Tibial nerve (tissue), 4 donors: ENCODE measurements around the gene HSPG2. TPM values are rescaled to one million over a fixed set of nuclear protein-coding genes. Genes with fewer than 3 reads are reported as not detected.

ENCODE experiments used
- DNase-seq, 2 donors: peaks; one replicate each; pipeline ENCODE4 v3.0.0-alpha.2; 2019; ENCODE audit warnings: low spot score in 2 of 2
- H3K27ac ChIP-seq, 4 donors: fragments of 200-600 bp; sonication (generic) in 3 of 4; one replicate each; pipeline ENCODE4 v1.5.1; 2017 to 2019; ENCODE audit warnings: mild to moderate bottlenecking in 1 of 4
- H3K27me3 ChIP-seq, 2 donors: fragments of 200-600 bp; sonication (generic) in 1 of 2; one replicate each; pipeline versions ENCODE4 v1.5.1 to v1.6.0; 2017 to 2019
- H3K36me3 ChIP-seq, 3 donors: fragments of 200-600 bp; sonication (generic); one replicate each; pipeline ENCODE4 v1.5.1; 2018 to 2019
- H3K4me1 ChIP-seq, 4 donors: fragments of 200-600 bp; sonication (generic) in 3 of 4; one replicate each; pipeline ENCODE4 v1.5.1; 2017 to 2019
- H3K4me3 ChIP-seq, 4 donors: fragments of 200-600 bp; sonication (generic) in 3 of 4; one replicate each; pipeline ENCODE4 v1.5.1; 2017 to 2019; ENCODE audit warnings: mild to moderate bottlenecking in 1 of 4, moderate library complexity in 1 of 4
- H3K9me3 ChIP-seq, 4 donors: fragments of 200-600 bp; sonication (generic) in 3 of 4; one replicate each; pipeline ENCODE4 v1.5.1; 2017 to 2019
- CTCF ChIP-seq, 5 experiments: fragments of 200-600 bp in 3 of 5; fragments of 450-650 bp in 2 of 5; sonication (generic) in 3 of 5; IDR thresholded peaks; one replicate each; pipeline ENCODE4 v1.5.1; 2016 to 2019; ENCODE audit warnings: antibody characterized with exemption in 5 of 5, mild to moderate bottlenecking in 3 of 5, moderate library complexity in 2 of 5
- EP300 ChIP-seq, 2 donors: sonication (generic); formaldehyde crosslinking; IDR thresholded peaks; one replicate each; pipeline ENCODE4 v1.6.1; 2017; ENCODE audit warnings: antibody characterized with exemption in 2 of 2, mild to moderate bottlenecking in 1 of 2
- POLR2A ChIP-seq, 2 donors: fragments of 450-650 bp; IDR thresholded peaks; one replicate each; pipeline ENCODE4 v1.6.1; 2017; ENCODE audit warnings: antibody characterized with exemption in 2 of 2, mild to moderate bottlenecking in 2 of 2, moderate library complexity in 2 of 2
- WGBS, 2 donors: methylation state at CpG; one replicate each; pipeline ENCODE4 v1.1.5; 2018; 5-methylcytosine and 5-hydroxymethylcytosine counted together
- total RNA-seq, 4 donors: library from RNA; depleted of rRNA; stranded (reverse); fragments of >200 nt; gene quantifications; one replicate each; pipeline ENCODE4 v1.1.0, GENCODE V29; 2016

The HSPG2 gene
- total RNA-seq, 4 donors from 2014 or later, result 292 to 486 (median 404) TPM

- Histone ChIP-seq H3K27me3 (no peaks in the 10 kb centered on the region), H3K9me3 (no peaks in the 10 kb centered on the region), H3K27ac (no peak overlapping the region), H3K4me1 (no peaks in the 10 kb centered on the region), H3K36me3 (peaks cover 13 to 100% (median 19%) of the 10 kb centered on the region in 3 donors), H3K4me3 (no peak overlapping the region)
- 87 to 89% methylated on average over 7 of the region's 7 CpGs for WGBS, 2 donors
- TF ChIP-seq CTCF (IDR thresholded peaks at IDR 0.05), result no peak
- TF ChIP-seq POLR2A (IDR thresholded peaks at IDR 0.05), result no peak
- DNase-seq, result no peak
Observed at GRCh38 chr1:21825393-21825792, 111.7 kb downstream of the HSPG2 start.

GRCh38 chr1:21824926-21825325 is 112.2 kb downstream of the HSPG2 start:
- TF ChIP-seq CTCF (IDR thresholded peaks at IDR 0.05) (no peak), EP300 (IDR thresholded peaks at IDR 0.05) (no peak), POLR2A (IDR thresholded peaks at IDR 0.05) (no peak)
- 79 to 90% methylated on average over 2 of the region's 2 CpGs for WGBS, 2 donors
- peaks cover 13 to 97% (median 19%) of the 10 kb centered on the region in 3 donors for H3K36me3 ChIP-seq
- H3K9me3 ChIP-seq, result no peaks in the 10 kb centered on the region
- no peaks in the 10 kb centered on the region for H3K27me3 ChIP-seq
- H3K27ac ChIP-seq, result no peak overlapping the region
- no peak overlapping the region for H3K4me3 ChIP-seq
- H3K4me1 ChIP-seq, result no peaks in the 10 kb centered on the region
- DNase-seq, result no peak

GRCh38 chr1:21823980-21824702 is 113.0 kb downstream of the HSPG2 start:
- no peak for DNase-seq
- H3K36me3 ChIP-seq, result peaks cover 8 to 95% (median 19%) of the 10 kb centered on the region in 3 donors
- H3K4me1 ChIP-seq, result peaks cover 0 to 2% (median 0%) of the 10 kb centered on the region in 4 donors
- H3K9me3 ChIP-seq, result no peaks in the 10 kb centered on the region
- no peaks in the 10 kb centered on the region for H3K27me3 ChIP-seq
- H3K4me3 ChIP-seq, result no peak overlapping the region
- no peak overlapping the region for H3K27ac ChIP-seq
- 83 to 94% methylated on average over 17 of the region's 22 CpGs for WGBS, 2 donors
- TF ChIP-seq EP300 (IDR thresholded peaks at IDR 0.05) (no peak), CTCF (IDR thresholded peaks at IDR 0.05) (no peak), POLR2A (IDR thresholded peaks at IDR 0.05) (no peak)

GRCh38 chr1:21823206-21823979 is 113.7 kb downstream of the HSPG2 start:
- Histone ChIP-seq H3K4me1 (peaks cover 0 to 5% (median 0%) of the 10 kb centered on the region in 4 donors), H3K36me3 (peaks cover 4 to 88% (median 14%) of the 10 kb centered on the region in 3 donors), H3K27me3 (no peaks in the 10 kb centered on the region), H3K4me3 (no peak overlapping the region), H3K27ac (no peak overlapping the region), H3K9me3 (no peaks in the 10 kb centered on the region)
- TF ChIP-seq CTCF (IDR thresholded peaks at IDR 0.05), result no peak
- no peak for TF ChIP-seq POLR2A (IDR thresholded peaks at IDR 0.05)
- TF ChIP-seq EP300 (IDR thresholded peaks at IDR 0.05), result no peak
- no peak for DNase-seq
- 85 to 87% methylated on average over 41 to 44 of the region's 44 CpGs for WGBS, 2 donors

- Histone ChIP-seq H3K36me3 (peaks cover 2 to 77% (median 4%) of the 10 kb centered on the region in 3 donors), H3K27ac (peak overlapping the region in 1 of 4 donors; percentile 20), H3K27me3 (no peaks in the 10 kb centered on the region), H3K4me3 (no peak overlapping the region), H3K4me1 (peaks cover 0 to 5% (median 0%) of the 10 kb centered on the region in 4 donors), H3K9me3 (no peaks in the 10 kb centered on the region)
- DNase-seq, result no peak
- TF ChIP-seq EP300 (IDR thresholded peaks at IDR 0.05) (no peak), POLR2A (IDR thresholded peaks at IDR 0.05) (no peak), CTCF (IDR thresholded peaks at IDR 0.05) (no peak)
- WGBS, 2 donors, result 33 to 51% methylated on average over 6 to 8 of the region's 9 CpGs
Observed at GRCh38 chr1:21822349-21822748, 114.8 kb downstream of the HSPG2 start.
